H1 (cell line): ENCODE data around the gene ECEL1. TPM values are rescaled to one million over a fixed set of nuclear protein-coding genes. Genes with fewer than 3 reads are reported as not detected.

ENCODE experiments used
- BRCA1 ChIP-seq: IDR thresholded peaks from 2 replicates; pipeline ENCODE4 v1.6.1; 2012; ENCODE audit warnings: low read depth, low read length, improper control_type of control experiment
- CEBPB ChIP-seq: IDR thresholded peaks from 2 replicates; pipeline ENCODE4 v1.6.1; 2012; ENCODE audit warnings: low read depth, low read length
- polyA plus RNA-seq, 7 experiments: library from polyadenylated mRNA; depleted of rRNA in 3 of 7; stranded (reverse) in 5 of 7; unstranded in 2 of 7; fragments of >200 nt in 5 of 7; fragments of 200-250 nt in 2 of 7; gene quantifications; 1 replicate in 5 of 7; 2 replicates in 1 of 7; 4 replicates in 1 of 7; pipeline versions ENCODE4 v1.2.1 to v1.2.3, GENCODE V29; 2011 to 2013; ENCODE audit warnings: missing spikeins in 2 of 7, mixed read lengths in 2 of 7
- total RNA-seq: library from RNA; stranded (reverse); fragmentation: NEBNext Ultra II Directional; extraction: Animal tissue kit (Norgen Biotek cat#: 25700); gene quantifications from 2 replicates; pipeline ENCODE4 v1.2.1, GENCODE V29; 2021

ECEL1 gene
- total and polyA plus RNA-seq, 2 of the 8 experiments (the other 6 are each of a cell fraction or from before 2014, with no cell fraction given), result 7.7 to 20.2 TPM

GRCh38 chr2:232463701-232464543, 23.7 kb downstream of the ECEL1 start (continued):
- TF ChIP-seq CEBPB (no peak), BRCA1 (no peak)
